ENCODE results near the gene MYH10.

DNA sequence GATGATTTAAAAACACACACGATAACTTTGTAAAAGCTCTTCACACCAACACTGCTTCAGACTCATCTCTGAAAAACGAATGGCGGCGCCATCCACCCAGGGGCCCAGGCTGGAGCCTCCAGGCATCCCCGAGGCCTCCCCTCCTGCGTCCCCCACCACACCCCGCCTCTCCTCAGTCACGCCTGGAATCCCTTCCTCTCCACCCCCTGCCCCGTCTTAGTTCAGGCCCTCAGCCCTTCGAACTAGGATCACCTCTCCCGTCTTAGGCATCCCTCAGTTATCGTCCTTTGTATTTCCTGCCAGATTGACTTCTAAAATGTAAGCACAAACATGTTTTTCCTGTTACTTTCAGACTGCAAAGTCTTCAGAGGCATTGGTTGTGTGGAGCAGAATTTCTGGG is 136.5 kb downstream of the MYH10 start:
- no peak for TF ChIP-seq EZH2 (IDR thresholded peaks at IDR 0.05; ENCODE audit: low read depth)
- TF ChIP-seq, protein P1, sequence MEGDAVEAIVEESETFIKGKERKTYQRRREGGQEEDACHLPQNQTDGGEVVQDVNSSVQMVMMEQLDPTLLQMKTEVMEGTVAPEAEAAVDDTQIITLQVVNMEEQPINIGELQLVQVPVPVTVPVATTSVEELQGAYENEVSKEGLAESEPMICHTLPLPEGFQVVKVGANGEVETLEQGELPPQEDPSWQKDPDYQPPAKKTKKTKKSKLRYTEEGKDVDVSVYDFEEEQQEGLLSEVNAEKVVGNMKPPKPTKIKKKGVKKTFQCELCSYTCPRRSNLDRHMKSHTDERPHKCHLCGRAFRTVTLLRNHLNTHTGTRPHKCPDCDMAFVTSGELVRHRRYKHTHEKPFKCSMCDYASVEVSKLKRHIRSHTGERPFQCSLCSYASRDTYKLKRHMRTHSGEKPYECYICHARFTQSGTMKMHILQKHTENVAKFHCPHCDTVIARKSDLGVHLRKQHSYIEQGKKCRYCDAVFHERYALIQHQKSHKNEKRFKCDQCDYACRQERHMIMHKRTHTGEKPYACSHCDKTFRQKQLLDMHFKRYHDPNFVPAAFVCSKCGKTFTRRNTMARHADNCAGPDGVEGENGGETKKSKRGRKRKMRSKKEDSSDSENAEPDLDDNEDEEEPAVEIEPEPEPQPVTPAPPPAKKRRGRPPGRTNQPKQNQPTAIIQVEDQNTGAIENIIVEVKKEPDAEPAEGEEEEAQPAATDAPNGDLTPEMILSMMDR (conservative IDR thresholded peaks at IDR 0.05) = no peak

All from PC-9 (cell line).